Left lobe of liver (tissue), 2 donors: Measurements from ENCODE around the gene ECHS1. TPM values are rescaled to one million over a fixed set of nuclear protein-coding genes. Genes with fewer than 3 reads are reported as not detected.
"Not testable (repeated sequence)": the region's sequence is repeated elsewhere in the genome, so short reads cannot be mapped to it uniquely, and the experiment has no call there.

Experiments used
- ATAC-seq: fragments of 200-7000 bp; cut with Tn5 transposase; one replicate; pipeline ENCODE4 v1.9.1; 2020; ENCODE audit warnings: mild to moderate bottlenecking, moderate library complexity
- DNase-seq: peaks from one replicate; pipeline ENCODE4 v3.0.0-alpha.2; 2020; ENCODE audit warnings: low spot score
- total RNA-seq: library from RNA; stranded (reverse); gene quantifications from one replicate; pipeline ENCODE4 v1.2.1, GENCODE V29; 2021
- donor health status: DM: no; HTN: no; CAD: no; lungs with moderate emphysema.
- donor health status: DM: no; HTN: yes; CAD: no.

ECHS1 gene
- total RNA-seq, 1 donor from 2014 or later, result 764 TPM

GRCh38 chr10:133328358-133329343 lies 44.5 kb downstream of the ECHS1 start:
- DNase-seq, result no peak

GRCh38 chr10:133327651-133328357 lies 45.4 kb downstream of the ECHS1 start:
- DNase-seq, result no peak

More at GRCh38 chr10:133328358-133329343, 44.5 kb downstream of the ECHS1 start:
- ATAC-seq, result no peak

GRCh38 chr10:133326745-133327650 lies 46.2 kb downstream of the ECHS1 start:
- no peak for DNase-seq
- ATAC-seq, result no peak

More at GRCh38 chr10:133327651-133328357, 45.4 kb downstream of the ECHS1 start:
- ATAC-seq, result no peak

GRCh38 chr10:133326223-133326551 lies 47.0 kb downstream of the ECHS1 start:
- ATAC-seq (no peak), DNase-seq (no peak)

- ATAC-seq, result no peak
- DNase-seq, result no peak
These were observed 47.5 kb downstream of the ECHS1 start for GRCh38 chr10:133325440-133326222.

- no peak for DNase-seq
- no peak for ATAC-seq
These were observed 48.3 kb downstream of the ECHS1 start for GRCh38 chr10:133324857-133325260.

GRCh38 chr10:133324198-133324792 lies 48.9 kb downstream of the ECHS1 start:
- ATAC-seq, result peak; percentile 73

GRCh38 chr10:133322064-133322709 lies 51.0 kb downstream of the ECHS1 start:
- not testable (repeated sequence) for DNase-seq, ATAC-seq

More at GRCh38 chr10:133324198-133324792, 48.9 kb downstream of the ECHS1 start:
- peak; percentile 67 for DNase-seq

- not testable (repeated sequence) for ATAC-seq, DNase-seq
These were observed 52.2 kb downstream of the ECHS1 start for GRCh38 chr10:133320852-133321422.

- peak; percentile 90 for ATAC-seq
These were observed 54.5 kb downstream of the ECHS1 start for GRCh38 chr10:133318494-133319127.

GRCh38 chr10:133316732-133317131 lies 56.4 kb downstream of the ECHS1 start:
- ATAC-seq (no peak), DNase-seq (no peak)

More at GRCh38 chr10:133318494-133319127, 54.5 kb downstream of the ECHS1 start:
- DNase-seq, result no peak

- ATAC-seq (no peak), DNase-seq (no peak)
These were observed 56.9 kb downstream of the ECHS1 start for GRCh38 chr10:133316266-133316665.

- DNase-seq, result no peak
- ATAC-seq, result no peak
These were observed 57.3 kb downstream of the ECHS1 start for GRCh38 chr10:133315847-133316246.

GRCh38 chr10:133314911-133315310 lies 58.2 kb downstream of the ECHS1 start:
- DNase-seq, result no peak
- no peak for ATAC-seq

- no peak for DNase-seq
- no peak for ATAC-seq
These were observed 60.0 kb downstream of the ECHS1 start for GRCh38 chr10:133313192-133313591.

- no peak for DNase-seq
- ATAC-seq, result no peak
These were observed 60.4 kb downstream of the ECHS1 start for GRCh38 chr10:133312769-133313145.
